HG03175 (cell line): ENCODE data around the gene GATAD2B.

Experiments used
- ATAC-seq: cut with Tn5 transposase; IDR thresholded peaks from one replicate; pipeline ENCODE4 v1.9.1; 2021; ENCODE audit warnings: mild to moderate bottlenecking, moderate library complexity; ENCODE audit not compliant: unreplicated experiment

The GATAD2B gene

GRCh38 chr1:153951801-153952200, 29.0 kb upstream of the GATAD2B start:
- ATAC-seq = no peak

GRCh38 chr1:153951183-153951582, 28.4 kb upstream of the GATAD2B start:
- ATAC-seq = no peak

DNA sequence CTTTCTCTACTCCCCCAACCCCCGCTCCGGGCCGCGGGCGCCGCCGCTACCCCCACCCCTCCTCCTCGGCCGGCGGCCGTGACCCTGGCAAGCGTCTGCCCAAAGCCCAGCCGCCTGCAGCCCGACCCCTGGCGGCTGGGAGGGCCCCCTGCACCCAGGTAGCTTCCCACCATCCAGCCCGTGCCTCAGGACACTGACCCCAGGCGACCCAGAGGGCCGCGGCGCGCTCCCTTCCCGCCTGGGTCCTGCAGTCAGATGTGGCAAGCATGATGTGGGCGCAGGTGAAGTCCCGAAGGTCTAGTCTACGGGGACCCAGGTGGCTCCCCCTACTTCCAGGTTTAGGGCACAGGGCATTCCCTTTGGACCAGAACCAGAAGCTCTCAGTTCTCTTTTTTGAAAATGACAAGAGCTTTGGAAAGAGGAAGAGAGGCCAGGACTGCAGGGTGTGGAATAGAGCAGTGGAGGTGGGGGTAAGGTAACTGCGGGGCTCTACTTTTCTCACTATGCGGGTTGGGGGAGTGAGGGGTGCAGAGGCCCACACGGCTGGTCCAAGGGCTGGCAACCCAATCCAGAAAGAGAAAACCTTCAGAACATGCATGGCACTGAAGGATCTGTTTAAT, 24.0 kb upstream of the GATAD2B start, which contains the start of gene DENND4B:
DENND4B (minus strand) TSS at position 97 of the 620 bp plus-strand sequence. CDS start 2,344 bp downstream, outside the sequence.
- ATAC-seq = peak; percentile 65

GRCh38 chr1:153945795-153946621, 23.2 kb upstream of the GATAD2B start:
- peak; percentile 71 for ATAC-seq

DNA sequence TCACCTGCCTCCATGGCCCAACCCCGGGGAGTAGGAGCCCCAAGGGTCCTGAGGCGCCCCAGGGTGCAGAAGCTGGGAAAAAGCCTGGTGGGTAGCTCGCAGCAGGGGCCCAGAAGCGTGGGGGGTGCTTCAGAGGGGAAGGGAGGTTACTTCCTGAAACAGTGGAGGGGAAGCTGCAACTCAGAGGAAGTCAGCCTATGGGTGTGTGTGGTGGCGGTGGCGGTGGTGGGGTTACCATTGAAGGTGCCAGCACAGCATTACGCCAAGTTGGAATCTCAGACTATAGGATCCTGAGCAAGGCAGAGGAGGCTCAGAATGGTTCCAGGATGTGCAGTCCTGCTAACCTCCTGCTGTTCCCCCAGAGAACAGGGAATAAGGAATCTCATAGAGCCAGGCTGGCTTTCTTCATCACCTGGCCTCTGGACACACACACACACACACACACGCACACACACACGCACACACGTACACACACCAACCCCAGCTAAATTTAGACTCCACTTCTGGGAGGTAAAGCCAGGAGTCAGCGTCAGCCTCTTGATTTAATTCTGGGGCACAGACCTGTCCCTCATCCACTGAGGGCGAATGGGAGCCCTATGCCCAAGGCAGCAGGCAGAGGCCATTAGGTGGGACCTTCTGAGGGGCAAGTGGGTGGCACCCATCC, 22.5 kb upstream of the GATAD2B start:
- ATAC-seq = peak; percentile 41

GRCh38 chr1:153944827-153945117, 22.0 kb upstream of the GATAD2B start:
- ATAC-seq = no peak

DNA sequence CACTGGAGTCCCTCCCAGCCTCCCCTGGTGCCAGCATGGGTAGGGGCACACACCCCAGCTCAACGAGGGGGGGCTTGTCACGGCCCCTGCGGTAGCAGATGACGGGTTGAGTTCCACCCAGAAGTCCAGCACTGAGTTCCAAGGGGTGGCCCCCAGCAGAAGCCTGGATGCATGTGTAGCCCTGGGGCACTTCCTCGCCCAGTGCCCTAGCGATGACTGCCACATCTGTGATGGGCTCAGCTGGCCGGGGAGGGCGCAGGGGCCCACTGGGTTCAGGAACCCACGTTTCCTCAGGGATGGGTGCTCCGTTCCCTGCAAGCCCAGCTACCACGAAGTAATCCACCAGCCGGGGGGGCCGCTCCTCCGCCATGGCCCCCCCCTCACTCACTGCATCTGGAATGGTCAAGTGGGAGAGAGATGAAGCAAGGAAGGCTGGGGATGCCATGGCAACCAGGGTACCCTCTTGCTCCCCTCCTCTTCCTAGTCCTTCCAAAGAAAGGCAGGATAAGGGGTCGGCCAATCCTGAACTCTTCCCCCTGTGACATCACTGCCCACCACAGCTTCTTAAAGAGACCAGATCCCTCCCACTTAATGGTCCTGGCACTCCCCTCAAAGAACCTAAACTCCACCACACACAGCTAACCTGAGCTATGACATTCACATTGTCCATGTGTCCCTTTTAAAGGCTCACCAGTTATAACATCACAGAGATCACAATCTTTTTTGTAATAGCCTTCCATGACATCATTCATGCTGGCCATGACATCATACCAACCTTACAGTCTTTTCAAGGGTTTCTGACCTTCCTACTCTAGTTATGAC, 21.4 kb upstream of the GATAD2B start:
- no peak for ATAC-seq

DNA sequence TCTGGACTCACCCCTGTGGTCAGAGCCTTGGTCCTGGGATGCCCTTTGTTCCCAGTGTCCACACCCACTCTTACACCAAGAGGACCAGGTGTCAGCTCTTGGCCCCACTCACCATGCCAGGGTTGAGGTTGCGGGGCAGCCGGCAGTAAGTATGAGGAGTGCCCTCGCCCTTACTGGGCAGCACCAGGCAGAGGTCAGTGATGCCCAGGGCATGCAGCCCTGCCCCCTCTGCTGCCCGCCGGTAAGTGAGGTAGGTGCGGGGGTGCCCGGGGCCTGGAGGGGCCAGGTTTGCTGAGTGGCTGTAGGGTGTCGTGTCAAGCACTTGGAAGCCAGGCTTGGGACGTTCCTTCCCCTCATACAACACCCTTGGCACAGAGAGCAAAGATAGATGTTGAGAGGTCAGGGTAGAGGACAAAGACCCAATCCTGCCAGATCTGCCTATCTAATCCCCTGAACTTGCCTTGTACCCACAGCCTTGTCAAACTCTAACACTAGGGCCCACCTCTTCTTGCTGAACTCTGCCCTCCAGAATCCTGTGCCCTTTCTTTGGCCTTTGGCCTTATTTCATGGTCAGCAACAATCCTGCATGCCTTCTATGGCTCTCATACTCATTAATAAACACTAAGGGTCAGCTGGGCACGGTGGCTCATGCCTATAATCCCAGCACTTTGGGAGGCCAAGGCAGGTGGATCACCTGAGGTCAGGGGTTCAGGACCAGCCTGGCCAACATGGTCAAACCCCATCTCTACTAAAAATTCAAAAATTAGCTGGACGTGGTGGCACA, 20.2 kb upstream of the GATAD2B start:
- no peak for ATAC-seq

- ATAC-seq = no peak
These were observed 19.3 kb upstream of the GATAD2B start for GRCh38 chr1:153941826-153942725.

DNA sequence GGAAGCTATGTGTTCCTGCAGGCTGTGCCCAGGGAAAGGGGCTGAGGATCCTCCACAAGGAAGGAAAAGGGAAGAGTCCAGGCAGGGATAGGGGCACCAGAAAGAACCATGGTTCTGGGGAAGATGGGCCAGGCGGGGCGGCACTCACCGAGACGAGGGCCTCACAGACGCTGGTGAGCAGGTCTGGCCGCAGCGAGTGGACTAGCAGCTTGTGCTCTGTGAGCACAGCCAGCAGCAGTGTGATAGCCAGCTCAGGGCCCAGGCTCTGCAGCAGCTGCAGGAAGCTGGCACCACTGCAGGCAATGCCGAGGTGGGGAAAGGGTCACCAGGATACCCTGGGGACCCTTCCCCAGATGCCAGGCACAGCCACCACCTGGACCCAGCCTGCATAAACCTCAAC, 18.0 kb upstream of the GATAD2B start:
- no peak for ATAC-seq

- ATAC-seq = no peak
These were observed 16.7 kb upstream of the GATAD2B start for GRCh38 chr1:153939476-153939875.

DNA sequence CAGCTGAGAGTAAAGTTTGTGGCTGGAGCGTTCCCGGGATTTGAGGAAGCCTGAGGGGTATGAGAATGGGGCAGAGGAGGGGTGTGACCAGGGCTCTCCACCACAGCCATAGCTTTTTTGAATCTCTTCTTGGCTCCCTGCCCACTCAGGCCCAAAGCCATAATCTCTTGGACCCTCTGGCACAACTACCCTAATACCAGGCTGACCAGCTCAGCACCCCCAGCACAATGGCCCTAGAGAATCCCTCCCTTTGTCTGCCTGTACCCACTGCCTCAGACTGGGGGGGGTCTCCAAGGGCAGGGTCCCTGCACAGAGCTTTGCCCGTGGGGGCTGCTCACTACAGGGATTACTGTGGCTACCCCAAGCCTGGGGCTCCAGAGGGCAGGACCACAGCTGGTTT, 16.2 kb upstream of the GATAD2B start:
- no peak for ATAC-seq

DNA sequence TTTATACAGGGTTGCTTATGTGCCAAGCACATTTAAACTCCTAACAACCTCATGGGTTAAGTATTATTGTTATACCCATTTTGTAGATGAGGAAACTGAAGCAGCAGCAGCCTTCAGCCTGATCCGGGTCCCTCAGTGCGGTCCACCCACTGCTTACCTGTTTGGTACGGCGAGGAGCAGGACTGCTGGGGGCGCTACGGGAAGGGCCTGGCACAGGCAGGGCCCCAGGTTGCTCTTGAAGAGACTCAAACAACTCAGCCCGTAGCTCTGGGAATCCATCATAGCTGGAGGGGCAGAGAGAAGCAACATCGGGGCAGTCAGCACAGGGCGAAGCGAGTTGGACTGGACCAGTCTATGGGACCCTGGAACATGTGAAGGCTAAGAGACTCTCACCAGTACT, 14.6 kb upstream of the GATAD2B start:
- no peak for ATAC-seq

GRCh38 chr1:153936011-153936802, 13.4 kb upstream of the GATAD2B start:
- ATAC-seq = no peak

DNA sequence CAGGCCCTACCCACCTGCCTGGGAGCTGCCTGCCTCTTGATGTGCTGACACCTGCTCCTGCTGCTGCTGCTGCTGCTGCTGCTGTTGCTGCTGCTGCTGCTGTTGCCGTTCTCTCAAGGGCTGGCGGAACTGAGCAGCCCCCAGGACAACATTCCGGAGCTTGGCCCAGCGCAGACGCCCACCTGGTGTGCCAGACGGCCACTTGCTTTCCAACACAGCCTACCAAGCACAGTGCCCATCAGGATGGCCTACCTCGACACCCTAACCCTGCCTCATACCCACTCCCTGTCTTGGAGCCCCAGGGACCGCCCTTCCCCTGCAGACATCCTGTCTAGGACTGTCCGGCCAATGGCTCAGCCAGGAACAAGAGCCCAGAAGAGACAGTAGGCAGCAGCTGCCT, 12.0 kb upstream of the GATAD2B start:
- no peak for ATAC-seq

GRCh38 chr1:153933955-153934354, 11.2 kb upstream of the GATAD2B start:
- no peak for ATAC-seq

GRCh38 chr1:153933430-153933829, 10.7 kb upstream of the GATAD2B start:
- no peak for ATAC-seq
